HG02759 (cell line): ENCODE measurements around the gene ZNF184.
A peak's percentile ranks its signal among the peaks of the same experiment; 100 is the strongest.

Experiments
- ATAC-seq: cut with Tn5 transposase; IDR thresholded peaks from one replicate; pipeline ENCODE4 v1.9.1; 2021; ENCODE audit warnings: mild to moderate bottlenecking, moderate library complexity; ENCODE audit not compliant: unreplicated experiment

The ZNF184 gene

DNA sequence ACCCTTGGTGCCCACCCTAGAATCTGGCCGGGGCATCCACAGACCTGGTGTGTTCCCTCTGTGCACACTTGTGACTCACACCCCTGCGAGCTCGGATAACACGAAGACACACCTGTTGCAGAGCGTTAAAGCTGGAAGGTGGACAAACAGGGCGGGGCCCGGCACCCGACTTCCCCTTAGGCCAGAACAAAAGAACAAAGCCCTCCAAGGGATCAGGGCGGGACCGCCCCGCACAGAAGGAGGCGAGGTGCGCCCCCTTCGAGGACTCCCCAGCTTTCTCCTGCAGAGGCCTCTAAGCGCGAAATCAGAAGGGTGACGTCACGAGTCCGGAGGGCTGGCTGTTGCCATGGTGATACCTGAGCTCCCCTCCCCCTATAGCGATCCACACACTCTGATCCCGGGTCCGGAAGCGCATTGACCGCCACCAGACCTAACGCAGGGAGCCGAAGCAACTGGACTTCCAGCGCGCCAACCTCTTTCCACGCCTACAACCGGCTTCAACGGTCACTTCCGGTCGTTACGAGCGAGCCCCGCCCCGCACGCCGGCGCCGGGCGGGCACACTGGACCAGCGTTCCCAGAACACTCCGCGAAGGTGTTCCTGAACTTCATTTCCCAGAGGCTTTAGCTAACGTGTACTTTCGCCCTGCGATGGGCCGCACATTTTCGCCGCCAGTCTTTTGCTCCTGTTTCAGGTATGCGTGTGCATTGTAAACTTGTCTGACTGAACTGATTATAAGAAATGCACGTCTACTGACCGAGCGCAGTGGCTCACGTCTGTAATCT is at the start of gene ZNF184:
ZNF184 (minus strand) TSS at position 489 of the 784 bp plus-strand sequence. CDS start 811 bp downstream, outside the sequence.
- peak; percentile 92 for ATAC-seq

DNA sequence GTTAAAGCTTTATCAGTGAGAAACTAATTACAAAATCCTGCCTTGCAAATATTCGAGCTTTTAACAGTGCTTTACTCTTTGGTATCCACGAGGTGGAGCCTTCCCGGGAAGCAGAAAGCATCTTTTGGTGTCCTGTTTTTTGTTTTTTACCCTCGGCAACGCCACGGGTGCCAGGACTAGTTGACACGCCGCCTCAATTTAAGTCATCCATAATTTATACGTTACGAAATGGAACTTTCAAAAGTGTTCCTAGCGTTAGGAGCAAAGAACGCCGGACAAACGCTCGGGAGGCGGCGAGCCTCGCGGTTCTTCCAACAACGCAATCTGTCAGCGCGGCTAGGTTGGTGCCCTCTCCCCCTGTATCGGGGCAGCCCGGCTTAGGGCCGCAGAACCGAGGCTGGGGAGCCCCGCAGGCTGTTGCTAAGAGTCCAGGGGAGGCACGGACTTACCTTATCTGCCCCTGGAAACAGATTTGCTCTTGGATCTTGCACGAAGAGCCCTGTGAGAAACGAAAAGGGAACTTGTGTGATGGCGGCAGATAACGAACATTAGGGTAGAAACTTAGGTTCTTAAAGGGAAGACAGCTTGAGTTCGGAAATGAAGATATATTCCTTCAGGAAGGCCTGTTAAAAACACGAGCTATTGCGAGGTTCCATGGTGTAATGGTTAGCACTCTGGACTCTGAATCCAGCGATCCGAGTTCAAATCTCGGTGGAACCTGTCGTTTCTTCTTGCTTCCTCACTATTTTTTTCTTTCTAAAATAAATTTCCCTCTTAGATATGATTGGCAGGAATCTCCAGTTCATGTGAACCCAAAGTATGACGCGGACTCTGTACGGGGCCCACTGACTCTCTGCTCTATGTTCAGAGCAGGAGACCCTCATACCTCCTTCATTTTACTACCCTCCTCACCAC is 46.2 kb upstream of the ZNF184 start:
- peak; percentile 76 for ATAC-seq

DNA sequence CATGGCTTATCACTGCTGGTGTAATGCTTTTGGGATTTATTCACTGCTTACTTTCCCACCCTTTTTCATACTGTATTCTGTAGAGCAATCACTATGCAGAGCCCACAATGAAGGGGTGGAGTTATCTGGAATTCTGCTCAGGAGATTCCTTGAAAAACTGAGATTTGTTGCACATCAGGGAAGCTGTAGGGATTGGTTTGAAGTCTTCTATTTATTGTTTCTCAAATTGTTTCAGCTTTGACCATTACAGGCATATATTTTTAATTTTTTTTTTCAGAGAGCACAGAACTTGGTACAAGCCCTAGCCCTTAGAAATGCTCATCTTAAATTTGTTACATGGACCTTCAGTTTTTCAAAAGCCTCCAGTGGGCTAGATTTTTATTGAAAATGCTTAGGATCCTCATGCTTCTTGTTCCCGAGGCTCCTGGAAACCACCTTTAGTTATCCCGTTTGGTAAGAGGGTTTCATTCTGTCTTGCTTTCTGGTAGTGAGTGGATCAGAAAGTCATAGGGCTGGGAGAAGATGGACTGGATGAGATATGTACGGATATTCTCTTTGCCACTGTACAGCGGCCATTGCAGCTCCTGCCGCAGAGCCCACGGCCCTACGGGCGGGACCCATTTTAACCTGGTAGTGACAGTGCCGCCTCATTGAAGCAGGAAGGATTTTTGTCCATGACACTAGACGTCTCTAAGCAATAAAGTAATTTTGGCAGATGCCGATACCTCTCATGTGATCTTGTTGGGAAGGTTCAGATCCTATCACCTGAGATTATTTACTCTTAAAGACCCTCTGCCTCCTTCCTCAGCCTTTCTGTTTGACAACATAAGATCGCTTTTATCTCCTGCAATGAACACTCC is 45.3 kb upstream of the ZNF184 start:
- no peak for ATAC-seq

DNA sequence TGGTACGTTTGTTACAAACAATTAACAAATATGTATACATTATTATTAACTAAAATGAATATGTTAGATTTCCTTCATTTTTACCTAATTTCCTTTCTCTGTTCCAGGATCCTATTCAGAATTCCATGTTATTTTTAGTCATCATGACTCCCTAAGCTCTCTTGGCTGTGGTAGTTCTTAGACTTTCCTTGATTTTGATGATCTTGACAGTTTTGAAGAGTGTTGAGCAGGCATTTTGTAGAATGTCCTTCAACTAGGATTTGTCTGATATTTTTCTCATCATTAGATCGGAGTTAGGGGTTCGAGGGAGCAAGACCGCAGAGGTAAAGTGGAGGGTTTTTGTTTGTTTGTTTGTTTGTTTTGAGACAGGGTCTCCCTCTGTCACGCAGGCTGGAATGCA is 44.3 kb upstream of the ZNF184 start:
- no peak for ATAC-seq

DNA sequence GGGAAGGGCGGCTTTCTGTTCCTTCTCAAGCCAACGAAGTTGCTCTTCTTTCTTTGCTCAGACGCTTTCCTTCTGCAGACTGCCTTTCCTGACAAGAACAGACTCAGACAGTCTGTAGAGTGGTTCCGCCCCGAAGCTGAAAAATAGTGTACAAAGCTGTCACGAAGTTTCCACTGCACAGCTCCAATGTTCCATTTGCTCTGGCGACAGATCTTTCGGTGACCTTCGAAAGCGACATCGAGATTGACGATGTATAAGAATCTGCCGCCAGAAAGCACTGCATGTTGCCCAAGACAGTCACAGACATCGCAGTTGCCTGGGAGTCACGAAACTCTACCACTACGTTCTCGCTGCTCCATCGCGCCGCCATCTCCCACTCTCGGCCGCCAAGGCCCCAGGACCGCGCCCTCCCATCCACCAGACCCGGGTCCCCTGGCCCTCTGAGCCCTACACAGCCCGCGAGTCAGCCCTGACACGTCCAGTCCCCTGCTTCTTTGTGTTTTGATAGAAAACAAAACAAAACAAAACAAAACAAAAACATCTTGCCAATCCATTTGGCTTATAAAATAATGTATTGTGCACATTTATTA is 42.1 kb upstream of the ZNF184 start:
- no peak for ATAC-seq

DNA sequence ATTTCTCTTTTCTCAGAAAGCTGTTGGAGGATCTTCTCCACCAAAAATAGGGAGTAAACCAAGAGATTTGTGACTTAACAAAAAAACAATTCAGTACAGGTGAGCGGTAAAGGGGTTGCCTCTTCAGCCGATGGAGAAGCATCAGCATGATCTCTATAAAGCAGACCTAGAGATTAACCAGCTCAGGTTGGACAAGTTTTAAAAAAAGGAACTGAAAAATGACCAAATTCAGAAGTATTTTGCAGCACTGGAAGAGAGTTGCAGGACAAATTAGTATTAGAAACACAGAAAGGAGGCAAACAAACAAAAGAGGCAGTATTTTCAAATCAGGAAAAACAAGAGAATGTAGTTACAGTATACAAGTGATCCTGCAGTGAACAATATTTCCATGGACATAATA is 39.6 kb upstream of the ZNF184 start:
- ATAC-seq = no peak

DNA sequence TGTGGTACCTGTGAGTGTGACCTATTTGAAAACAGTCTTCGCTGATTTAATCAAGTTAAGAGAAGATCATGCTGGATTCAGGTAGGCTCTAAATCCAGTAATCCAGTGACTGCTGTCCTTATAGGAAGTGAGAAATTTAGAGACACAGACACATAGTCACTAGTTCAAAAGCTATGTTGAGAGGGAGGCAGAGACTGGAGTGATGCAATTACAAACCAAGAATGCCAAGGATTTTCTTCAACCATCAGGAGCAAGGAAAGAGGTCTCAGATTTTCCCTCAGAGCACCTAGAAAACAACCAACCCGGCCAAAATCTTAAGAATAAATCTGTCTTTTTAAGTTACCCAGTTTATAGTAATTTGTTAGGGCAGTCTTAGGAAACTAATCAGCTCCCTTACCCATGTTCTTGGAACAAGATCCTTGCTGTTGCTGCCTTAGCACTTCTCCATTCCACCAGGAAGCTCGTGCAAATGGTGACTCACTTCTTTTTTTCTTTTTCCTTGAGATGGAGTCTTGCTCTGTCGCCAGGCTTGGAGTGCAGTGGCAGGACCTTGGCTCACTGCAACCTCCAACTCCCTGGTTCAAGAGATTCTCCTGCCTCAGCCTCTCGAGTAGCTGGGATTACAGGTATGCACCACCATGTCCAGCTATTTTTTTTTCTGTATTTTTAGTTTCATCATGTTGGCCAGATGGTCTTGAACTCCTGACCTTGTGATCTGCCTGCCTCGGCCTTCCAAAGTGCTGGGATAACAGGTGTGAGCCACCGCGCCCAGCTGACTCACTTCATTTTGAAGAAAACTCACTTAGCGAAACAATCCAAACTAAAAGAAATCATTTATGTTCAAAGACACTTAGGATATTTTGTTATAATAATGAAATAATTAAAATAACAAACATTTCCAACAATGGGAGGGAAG is 34.4 kb upstream of the ZNF184 start:
- no peak for ATAC-seq

DNA sequence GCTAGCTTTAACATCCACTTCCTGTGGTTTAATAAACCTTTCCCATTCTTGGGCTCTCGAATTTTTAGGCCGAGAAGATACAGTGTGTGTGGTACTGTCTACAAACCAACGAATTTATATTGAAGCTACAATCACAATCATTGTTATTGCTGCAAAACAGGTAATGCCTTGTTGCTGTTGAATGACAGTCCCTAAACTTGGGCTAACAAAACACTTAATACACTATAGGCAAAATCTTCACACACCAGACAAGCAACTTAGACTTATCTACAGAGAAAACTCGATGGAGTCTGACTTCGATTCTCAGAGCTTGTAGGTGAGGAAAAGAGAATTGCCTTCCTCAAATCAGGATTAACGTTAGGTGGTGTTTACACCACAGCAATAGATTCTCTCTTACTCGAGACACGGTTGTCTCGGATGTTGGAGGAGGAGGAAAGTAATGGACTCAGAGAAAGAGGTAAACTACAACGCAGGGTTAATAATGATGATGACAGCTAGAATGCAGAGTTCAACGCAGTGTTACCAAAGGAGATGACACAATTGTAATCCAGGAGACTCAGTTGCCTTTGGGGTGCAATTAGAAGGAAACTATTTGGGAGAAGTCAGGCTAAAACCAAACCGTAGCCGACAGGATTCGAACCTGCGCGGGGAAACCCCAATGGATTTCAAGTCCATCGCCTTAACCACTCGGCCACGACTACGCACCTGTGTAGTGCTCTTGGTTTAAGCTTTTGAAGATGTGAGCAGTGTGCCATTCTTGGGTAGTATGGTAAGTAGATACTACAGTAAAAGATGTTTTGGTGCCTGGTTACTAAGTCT is 32.5 kb upstream of the ZNF184 start:
- ATAC-seq = no peak

DNA sequence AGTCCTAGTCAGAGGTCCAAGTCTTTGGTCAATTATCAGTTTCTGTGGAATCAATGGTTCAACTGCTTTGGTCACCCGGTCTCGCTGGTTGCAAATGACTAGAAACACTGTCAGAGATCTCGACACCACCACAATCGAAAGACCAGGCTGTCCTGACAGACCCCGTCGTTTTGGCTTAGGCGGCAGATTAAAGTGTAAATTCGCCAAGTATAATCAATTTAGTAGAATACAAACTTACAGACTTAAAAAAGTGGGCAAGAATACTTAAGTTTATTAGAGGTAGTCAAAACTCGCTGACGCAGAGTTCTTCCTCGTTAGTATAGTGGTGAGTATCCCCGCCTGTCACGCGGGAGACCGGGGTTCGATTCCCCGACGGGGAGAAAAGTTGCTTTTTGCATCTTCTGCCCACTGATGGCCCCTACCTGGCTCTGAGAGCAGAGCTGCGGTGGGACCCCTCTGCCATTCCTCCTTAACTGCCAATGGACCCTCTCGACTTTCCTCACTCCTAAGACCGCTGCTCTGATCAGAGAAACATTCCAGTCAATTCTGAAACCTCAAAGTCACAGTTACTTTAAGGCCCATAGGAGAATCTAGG is 30.6 kb upstream of the ZNF184 start:
- ATAC-seq = peak; percentile 36

DNA sequence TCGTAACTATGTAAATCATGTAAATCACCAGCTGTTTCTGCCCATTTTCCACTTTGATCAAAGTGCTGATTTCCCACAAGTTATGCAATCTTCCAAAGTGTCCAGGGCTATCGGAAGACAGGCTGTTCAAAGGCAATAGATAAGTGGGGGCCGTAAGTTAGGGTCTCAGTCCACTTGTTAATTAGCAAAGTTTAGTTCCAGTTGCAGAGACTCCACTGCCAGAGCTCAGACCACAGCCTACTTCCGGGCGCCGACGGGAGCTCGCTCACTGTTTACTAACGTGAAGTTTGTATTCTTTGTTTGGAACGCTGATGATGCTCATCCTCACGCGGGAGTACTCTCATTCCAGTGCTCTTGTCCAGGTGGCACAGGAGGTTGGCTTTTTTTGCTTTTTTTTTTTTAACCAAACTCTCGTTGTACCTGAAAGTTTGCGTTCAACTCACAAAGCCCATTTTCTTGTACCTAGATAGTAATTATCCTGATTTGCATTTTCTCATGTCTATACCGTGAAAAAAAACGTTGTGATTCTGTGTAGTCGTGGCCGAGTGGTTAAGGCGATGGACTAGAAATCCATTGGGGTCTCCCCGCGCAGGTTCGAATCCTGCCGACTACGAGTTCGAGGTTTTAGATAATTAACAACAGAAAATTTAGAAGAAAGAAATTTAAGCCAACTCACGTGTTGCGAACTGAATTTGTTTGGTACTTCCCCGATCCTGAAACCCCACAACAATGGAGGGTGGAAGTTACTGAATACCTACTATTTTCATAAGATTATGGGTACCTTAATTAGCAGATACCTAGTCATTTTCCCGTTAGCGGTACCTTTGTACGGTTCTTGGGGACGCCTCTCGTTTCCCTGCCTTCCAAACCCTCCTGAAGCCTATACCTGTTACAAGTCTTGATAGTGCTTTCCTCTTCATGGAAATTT is 29.9 kb upstream of the ZNF184 start:
- peak; percentile 59 for ATAC-seq

DNA sequence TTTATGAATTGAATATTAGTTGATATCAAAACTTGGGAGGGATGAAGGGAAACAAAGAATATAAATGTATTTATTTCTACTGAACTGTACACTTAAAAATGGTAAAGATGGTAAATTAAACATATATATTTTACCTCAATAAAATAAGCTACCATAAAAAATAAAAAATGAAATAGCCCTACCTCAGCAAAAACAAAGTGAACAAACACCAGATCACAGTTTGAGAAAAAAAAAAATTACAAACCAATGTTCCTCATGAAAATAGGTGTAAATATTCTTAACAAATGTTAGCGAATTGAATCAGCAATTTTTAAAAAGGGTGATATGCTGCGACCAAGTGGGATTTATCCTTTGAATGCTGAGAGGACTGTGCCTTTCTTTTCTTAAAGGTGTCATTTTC is 28.3 kb upstream of the ZNF184 start:
- ATAC-seq = no peak

DNA sequence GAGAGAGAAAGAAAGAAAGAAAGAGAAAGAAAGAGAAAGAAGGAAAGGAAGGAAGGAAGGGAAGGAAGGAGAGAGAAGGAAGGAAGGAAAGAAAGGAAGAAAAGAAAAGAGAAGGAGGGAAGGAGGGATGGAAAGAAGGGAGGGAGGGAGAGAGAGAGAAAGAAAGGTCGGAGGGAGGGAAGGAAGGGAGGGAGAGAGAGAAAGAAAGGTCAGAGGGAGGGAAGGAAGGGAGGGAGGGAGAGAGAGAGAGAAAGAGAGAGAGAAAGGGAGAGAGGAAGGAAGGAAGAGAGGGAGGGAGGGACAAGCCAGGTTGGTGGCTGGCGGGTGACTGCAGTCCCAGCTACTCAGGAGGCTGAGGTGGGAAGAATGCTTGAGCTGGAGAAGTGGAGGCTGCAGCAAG is 27.3 kb upstream of the ZNF184 start:
- no peak for ATAC-seq

DNA sequence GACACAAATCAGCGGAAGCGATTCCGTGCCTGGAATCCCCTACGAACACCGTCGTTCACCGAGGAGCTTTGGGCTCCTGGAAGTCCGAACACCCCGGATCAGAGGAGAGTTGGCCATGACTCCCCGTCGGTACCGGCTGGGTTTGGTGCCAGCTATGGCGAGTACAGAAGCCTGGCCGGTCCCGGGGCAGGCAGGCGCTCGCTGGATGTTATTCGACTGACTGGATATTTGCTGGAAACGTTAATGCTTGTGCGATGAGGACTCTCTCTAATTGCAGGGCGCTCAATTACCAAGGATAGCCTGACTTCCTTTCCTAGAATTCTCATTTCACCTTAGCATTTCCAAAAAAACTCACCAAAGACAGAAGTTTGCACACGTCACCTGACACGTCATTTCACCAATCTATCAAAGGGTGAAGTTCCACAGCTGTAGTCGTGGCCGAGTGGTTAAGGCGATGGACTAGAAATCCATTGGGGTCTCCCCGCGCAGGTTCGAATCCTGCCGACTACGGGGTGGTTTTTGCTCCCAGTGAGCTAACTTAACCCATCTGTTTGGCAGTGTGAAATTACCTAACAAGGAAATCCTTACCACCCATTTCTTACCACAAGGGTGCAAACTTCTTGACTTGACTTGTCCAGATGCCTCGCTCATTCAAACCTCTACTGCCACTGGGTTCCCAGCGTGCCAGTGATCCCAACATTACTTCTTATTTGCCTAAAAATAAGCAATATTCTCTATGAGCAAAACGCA is 22.7 kb upstream of the ZNF184 start:
- ATAC-seq = peak; percentile 91

DNA sequence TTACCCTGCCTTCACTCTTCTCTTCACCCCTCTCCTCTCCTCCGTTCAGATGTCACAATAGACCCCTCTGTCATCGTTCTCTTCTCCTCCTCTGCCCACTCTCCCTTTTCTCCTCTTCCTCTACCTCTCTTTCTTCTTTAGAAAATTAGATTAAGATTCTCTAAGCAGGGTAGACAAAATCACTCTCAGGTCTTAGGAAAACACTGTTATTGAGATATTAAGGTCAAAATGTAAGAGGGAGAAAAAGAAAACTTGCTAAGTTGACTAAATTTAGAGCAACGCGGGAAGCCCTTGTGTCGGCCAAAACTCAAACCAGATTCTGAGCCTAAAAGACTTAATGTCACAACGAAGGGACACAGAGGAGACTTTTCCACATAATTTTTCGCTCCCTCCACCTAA is 22.1 kb upstream of the ZNF184 start:
- no peak for ATAC-seq

DNA sequence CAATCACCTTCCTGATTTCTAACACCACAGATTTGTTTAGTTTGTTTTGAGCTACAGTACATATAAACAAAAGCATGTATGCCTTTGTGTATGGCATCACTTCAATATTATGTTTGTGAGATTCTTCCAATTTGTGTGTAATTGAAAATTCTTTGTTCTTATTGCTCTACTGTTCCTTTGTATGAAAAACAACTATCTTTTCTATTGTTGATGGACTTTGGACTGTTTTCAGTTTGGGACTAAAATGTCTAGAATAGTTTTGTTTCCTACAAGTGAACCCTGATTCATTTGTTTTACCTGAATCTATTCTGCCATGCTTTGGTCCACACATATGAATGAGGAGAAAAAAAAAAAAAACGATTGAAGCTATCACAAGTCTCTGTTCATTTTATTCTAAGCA is 21.2 kb upstream of the ZNF184 start:
- no peak for ATAC-seq

DNA sequence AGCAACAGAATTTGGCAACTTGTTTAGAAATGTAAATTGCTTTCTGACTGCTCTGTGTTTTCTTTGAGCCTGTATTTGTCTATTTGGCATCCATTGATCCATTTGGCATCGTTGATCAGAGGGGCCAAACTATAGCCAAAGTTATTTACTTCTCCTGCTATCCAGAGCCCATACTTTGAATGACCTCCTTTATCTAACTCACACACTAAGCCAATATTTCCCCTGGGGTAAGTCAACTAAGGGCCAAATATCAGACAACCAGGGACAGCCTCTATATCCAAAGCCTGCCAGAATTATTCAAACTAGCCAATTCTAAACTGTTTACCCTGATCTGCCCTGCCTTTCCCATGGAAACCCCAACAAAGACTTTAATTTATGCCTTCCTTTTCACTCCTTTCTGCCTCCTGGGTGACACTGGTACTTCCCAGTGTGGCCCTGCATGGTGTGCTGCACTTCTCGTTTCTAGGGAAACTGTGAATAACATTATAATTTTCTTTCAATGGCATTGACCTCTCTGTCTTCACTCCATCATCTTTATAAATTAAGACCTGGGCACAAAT is 19.8 kb upstream of the ZNF184 start:
- ATAC-seq = no peak
